ENCODE results near the gene WDR46. TPM values are rescaled to one million over a fixed set of nuclear protein-coding genes. Genes with fewer than 3 reads are reported as not detected.

The WDR46 gene
- total and polyA plus RNA-seq, 2 of the 13 experiments (the other 11 are each of a cell fraction or from before 2014, with no cell fraction given) = 47.4 to 105 TPM

DNA sequence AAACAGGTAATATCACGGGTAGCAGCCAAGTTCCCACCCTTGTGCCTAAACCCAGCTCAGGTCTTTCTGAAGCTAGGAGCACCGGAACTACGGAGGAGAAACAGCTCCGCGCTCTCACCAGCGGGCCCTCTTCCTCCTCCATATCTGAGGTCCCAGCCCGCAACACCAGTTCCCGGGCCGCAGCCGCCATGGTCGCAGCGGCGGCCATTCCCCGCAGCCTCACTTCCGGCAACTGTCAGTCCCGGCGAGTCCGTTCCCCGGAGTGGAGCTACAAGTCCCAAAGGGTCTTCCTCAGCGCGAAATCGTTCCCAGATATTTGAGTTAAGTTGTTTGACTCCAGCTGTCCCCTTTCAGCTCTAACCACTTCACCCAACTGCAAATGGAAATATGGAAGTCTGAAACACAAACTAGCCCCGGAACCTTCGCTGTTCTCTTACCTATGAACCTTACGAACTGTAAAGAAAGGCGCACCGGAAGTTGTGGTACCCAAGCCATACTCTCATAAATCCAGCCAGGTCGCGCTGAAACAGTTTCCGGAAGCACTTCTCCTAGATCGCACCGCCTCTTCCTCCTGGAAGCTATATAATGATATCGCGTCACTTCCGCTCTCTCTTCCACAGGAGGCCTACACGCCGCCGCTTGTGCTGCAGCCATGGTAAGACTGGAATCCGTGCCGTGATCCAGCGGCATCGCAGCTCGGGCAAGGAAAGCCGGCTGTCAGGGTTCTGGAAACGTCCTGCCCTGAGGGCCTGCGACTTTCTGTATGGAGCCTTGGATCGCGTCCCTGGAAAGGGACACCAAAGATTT is 17.4 kb downstream of the WDR46 start, which contains the start of the genes RPS18 and VPS52 (continued):
- TF ChIP-seq, protein P1, sequence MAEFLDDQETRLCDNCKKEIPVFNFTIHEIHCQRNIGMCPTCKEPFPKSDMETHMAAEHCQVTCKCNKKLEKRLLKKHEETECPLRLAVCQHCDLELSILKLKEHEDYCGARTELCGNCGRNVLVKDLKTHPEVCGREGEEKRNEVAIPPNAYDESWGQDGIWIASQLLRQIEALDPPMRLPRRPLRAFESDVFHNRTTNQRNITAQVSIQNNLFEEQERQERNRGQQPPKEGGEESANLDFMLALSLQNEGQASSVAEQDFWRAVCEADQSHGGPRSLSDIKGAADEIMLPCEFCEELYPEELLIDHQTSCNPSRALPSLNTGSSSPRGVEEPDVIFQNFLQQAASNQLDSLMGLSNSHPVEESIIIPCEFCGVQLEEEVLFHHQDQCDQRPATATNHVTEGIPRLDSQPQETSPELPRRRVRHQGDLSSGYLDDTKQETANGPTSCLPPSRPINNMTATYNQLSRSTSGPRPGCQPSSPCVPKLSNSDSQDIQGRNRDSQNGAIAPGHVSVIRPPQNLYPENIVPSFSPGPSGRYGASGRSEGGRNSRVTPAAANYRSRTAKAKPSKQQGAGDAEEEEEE (CRISPR knock-in tag; IDR thresholded peaks at IDR 0.05; ENCODE audit: borderline replicate concordance) = peak; percentile 27
- TF ChIP-seq BRD4 (CRISPR knock-in tag; IDR thresholded peaks at IDR 0.05) (peak; percentile 100), KDM6A (CRISPR knock-in tag; IDR thresholded peaks at IDR 0.05; ENCODE audit: low read depth) (no peak), ZNF274 (CRISPR knock-in tag; IDR thresholded peaks at IDR 0.05) (peak; percentile 93), ZNF264 (CRISPR knock-in tag; IDR thresholded peaks at IDR 0.05) (peak; percentile 81), BHLHE40 (IDR thresholded peaks at IDR 0.05; ENCODE audit: low read length) (no peak; the same call in 1 of the 2 replicates), ONECUT2 (CRISPR knock-in tag; IDR thresholded peaks at IDR 0.05) (peak; percentile 42; the same call in 1 of the 2 replicates), TCF7L2 (IDR thresholded peaks at IDR 0.05; ENCODE audit: low read depth, low read length) (no peak)
- TF ChIP-seq, protein P2, sequence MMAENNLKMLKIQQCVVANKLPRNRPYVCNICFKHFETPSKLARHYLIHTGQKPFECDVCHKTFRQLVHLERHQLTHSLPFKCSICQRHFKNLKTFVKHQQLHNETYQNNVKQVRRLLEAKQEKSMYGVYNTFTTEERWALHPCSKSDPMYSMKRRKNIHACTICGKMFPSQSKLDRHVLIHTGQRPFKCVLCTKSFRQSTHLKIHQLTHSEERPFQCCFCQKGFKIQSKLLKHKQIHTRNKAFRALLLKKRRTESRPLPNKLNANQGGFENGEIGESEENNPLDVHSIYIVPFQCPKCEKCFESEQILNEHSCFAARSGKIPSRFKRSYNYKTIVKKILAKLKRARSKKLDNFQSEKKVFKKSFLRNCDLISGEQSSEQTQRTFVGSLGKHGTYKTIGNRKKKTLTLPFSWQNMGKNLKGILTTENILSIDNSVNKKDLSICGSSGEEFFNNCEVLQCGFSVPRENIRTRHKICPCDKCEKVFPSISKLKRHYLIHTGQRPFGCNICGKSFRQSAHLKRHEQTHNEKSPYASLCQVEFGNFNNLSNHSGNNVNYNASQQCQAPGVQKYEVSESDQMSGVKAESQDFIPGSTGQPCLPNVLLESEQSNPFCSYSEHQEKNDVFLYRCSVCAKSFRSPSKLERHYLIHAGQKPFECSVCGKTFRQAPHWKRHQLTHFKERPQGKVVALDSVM (CRISPR knock-in tag; IDR thresholded peaks at IDR 0.05) = peak; percentile 43; the same call in 1 of the 2 replicates
- TF ChIP-seq, protein P3, sequence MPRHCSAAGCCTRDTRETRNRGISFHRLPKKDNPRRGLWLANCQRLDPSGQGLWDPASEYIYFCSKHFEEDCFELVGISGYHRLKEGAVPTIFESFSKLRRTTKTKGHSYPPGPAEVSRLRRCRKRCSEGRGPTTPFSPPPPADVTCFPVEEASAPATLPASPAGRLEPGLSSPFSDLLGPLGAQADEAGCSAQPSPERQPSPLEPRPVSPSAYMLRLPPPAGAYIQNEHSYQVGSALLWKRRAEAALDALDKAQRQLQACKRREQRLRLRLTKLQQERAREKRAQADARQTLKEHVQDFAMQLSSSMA (CRISPR knock-in tag; IDR thresholded peaks at IDR 0.05) = peak; percentile 76; the same call in 1 of the 2 replicates
- TF ChIP-seq, protein P4, sequence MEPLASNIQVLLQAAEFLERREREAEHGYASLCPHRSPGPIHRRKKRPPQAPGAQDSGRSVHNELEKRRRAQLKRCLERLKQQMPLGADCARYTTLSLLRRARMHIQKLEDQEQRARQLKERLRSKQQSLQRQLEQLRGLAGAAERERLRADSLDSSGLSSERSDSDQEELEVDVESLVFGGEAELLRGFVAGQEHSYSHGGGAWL (CRISPR knock-in tag; IDR thresholded peaks at IDR 0.05) = peak; percentile 56; the same call in 1 of the 2 replicates
- TF ChIP-seq, protein P5, sequence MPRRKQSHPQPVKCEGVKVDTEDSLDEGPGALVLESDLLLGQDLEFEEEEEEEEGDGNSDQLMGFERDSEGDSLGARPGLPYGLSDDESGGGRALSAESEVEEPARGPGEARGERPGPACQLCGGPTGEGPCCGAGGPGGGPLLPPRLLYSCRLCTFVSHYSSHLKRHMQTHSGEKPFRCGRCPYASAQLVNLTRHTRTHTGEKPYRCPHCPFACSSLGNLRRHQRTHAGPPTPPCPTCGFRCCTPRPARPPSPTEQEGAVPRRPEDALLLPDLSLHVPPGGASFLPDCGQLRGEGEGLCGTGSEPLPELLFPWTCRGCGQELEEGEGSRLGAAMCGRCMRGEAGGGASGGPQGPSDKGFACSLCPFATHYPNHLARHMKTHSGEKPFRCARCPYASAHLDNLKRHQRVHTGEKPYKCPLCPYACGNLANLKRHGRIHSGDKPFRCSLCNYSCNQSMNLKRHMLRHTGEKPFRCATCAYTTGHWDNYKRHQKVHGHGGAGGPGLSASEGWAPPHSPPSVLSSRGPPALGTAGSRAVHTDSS (CRISPR knock-in tag; conservative IDR thresholded peaks at IDR 0.05) = no peak; the same call in 1 of the 2 replicates
- TF ChIP-seq, protein P6, sequence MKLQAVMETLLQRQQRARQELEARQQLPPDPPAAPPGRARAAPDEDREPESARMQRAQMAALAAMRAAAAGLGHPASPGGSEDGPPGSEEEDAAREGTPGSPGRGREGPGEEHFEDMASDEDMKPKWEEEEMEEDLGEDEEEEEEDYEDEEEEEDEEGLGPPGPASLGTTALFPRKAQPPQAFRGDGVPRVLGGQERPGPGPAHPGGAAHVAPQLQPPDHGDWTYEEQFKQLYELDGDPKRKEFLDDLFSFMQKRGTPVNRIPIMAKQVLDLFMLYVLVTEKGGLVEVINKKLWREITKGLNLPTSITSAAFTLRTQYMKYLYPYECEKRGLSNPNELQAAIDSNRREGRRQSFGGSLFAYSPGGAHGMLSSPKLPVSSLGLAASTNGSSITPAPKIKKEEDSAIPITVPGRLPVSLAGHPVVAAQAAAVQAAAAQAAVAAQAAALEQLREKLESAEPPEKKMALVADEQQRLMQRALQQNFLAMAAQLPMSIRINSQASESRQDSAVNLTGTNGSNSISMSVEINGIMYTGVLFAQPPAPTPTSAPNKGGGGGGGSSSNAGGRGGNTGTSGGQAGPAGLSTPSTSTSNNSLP (IDR thresholded peaks at IDR 0.05; ENCODE audit: low read depth, low read length) = no peak; the same call in 1 of the 2 replicates
- TF ChIP-seq, protein P7, sequence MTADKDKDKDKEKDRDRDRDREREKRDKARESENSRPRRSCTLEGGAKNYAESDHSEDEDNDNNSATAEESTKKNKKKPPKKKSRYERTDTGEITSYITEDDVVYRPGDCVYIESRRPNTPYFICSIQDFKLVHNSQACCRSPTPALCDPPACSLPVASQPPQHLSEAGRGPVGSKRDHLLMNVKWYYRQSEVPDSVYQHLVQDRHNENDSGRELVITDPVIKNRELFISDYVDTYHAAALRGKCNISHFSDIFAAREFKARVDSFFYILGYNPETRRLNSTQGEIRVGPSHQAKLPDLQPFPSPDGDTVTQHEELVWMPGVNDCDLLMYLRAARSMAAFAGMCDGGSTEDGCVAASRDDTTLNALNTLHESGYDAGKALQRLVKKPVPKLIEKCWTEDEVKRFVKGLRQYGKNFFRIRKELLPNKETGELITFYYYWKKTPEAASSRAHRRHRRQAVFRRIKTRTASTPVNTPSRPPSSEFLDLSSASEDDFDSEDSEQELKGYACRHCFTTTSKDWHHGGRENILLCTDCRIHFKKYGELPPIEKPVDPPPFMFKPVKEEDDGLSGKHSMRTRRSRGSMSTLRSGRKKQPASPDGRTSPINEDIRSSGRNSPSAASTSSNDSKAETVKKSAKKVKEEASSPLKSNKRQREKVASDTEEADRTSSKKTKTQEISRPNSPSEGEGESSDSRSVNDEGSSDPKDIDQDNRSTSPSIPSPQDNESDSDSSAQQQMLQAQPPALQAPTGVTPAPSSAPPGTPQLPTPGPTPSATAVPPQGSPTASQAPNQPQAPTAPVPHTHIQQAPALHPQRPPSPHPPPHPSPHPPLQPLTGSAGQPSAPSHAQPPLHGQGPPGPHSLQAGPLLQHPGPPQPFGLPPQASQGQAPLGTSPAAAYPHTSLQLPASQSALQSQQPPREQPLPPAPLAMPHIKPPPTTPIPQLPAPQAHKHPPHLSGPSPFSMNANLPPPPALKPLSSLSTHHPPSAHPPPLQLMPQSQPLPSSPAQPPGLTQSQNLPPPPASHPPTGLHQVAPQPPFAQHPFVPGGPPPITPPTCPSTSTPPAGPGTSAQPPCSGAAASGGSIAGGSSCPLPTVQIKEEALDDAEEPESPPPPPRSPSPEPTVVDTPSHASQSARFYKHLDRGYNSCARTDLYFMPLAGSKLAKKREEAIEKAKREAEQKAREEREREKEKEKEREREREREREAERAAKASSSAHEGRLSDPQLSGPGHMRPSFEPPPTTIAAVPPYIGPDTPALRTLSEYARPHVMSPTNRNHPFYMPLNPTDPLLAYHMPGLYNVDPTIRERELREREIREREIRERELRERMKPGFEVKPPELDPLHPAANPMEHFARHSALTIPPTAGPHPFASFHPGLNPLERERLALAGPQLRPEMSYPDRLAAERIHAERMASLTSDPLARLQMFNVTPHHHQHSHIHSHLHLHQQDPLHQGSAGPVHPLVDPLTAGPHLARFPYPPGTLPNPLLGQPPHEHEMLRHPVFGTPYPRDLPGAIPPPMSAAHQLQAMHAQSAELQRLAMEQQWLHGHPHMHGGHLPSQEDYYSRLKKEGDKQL (CRISPR knock-in tag; IDR thresholded peaks at IDR 0.05; ENCODE audit: low read depth) = 0 out of 2 replicates have a peak, but pooled peaks have one; percentile 33
